HepG2 (cell line): Measurements from ENCODE around the gene ATP8B4.

Experiments used
- CTCF ChIP-seq: sonication (generic); formaldehyde crosslinking; IDR thresholded peaks from 2 replicates; pipeline ENCODE4 v1.5.0; 2020; ENCODE audit warnings: mild to moderate bottlenecking, missing genetic modification reagents, moderate library complexity
- DR1 ChIP-seq: sonication (generic); formaldehyde crosslinking; IDR thresholded peaks from 2 replicates; pipeline ENCODE4 v1.8.0; 2021; ENCODE audit warnings: mild to moderate bottlenecking, missing genetic modification reagents, inconsistent platforms
- GABPA ChIP-seq, 2 experiments: IDR thresholded peaks; 2 replicates each; pipeline ENCODE4 v1.6.1; 2011 to 2016; ENCODE audit warnings: low read depth in 2 of 2, low read length in 1 of 2, missing biosample characterization in 1 of 2, missing genetic modification characterization in 1 of 2
- KDM1A ChIP-seq: IDR thresholded peaks from 2 replicates; pipeline ENCODE4 v1.6.1; 2016; ENCODE audit warnings: missing compliant biosample characterization
- MED8 ChIP-seq: sonication (generic); formaldehyde crosslinking; IDR thresholded peaks from 2 replicates; pipeline ENCODE4 v1.8.1; 2023; ENCODE audit warnings: mild to moderate bottlenecking, missing genetic modification reagents; ENCODE audit not compliant: insufficient replicate concordance
- NFE2L2 ChIP-seq: fragments of 150-350 bp; IDR thresholded peaks from 2 replicates; pipeline ENCODE4 v1.6.1; 2014; ENCODE audit warnings: low read length
- NFIC ChIP-seq: IDR thresholded peaks from 2 replicates; pipeline ENCODE4 v1.6.1; 2012; ENCODE audit warnings: mild to moderate bottlenecking, low read length, inconsistent platforms
- NONO ChIP-seq, 2 experiments: fragments of 450-650 bp in 1 of 2; sonication (generic) in 1 of 2; formaldehyde crosslinking in 1 of 2; IDR thresholded peaks in 1 of 2; conservative IDR thresholded peaks in 1 of 2; 2 replicates each; pipeline versions ENCODE4 v1.6.1 to v1.8.0; 2017 to 2022; ENCODE audit warnings: mild to moderate bottlenecking in 1 of 2, missing genetic modification reagents in 1 of 2, moderate library complexity in 1 of 2
- SPEN ChIP-seq: sonication (generic); formaldehyde crosslinking; IDR thresholded peaks from 2 replicates; pipeline ENCODE4 v1.5.1; 2020; ENCODE audit warnings: low read depth, mild to moderate bottlenecking, missing genetic modification reagents
- ZIK1 ChIP-seq: sonication (generic); formaldehyde crosslinking; IDR thresholded peaks from 2 replicates; pipeline ENCODE4 v1.5.0; 2020; ENCODE audit warnings: mild to moderate bottlenecking, low read depth, missing genetic modification reagents, borderline replicate concordance
- TF ChIP-seq, protein P1 (sequence below): IDR thresholded peaks from 2 replicates; pipeline ENCODE4 v1.6.1; 2016; ENCODE audit warnings: low read depth
- TF ChIP-seq, protein P2 (sequence below), 2 experiments: IDR thresholded peaks; 2 replicates each; pipeline ENCODE4 v1.6.1; 2011 to 2012; ENCODE audit warnings: low read length in 2 of 2, borderline replicate concordance in 1 of 2, low read depth in 1 of 2, mild to moderate bottlenecking in 1 of 2, moderate library complexity in 1 of 2

- TF ChIP-seq GABPA (IDR thresholded peaks at IDR 0.05; ENCODE audit: low read depth, low read length) = no peak
- TF ChIP-seq GABPA (CRISPR knock-in tag; IDR thresholded peaks at IDR 0.05; ENCODE audit: low read depth) = no peak
- TF ChIP-seq ZIK1 = no peak
- TF ChIP-seq, protein P1, sequence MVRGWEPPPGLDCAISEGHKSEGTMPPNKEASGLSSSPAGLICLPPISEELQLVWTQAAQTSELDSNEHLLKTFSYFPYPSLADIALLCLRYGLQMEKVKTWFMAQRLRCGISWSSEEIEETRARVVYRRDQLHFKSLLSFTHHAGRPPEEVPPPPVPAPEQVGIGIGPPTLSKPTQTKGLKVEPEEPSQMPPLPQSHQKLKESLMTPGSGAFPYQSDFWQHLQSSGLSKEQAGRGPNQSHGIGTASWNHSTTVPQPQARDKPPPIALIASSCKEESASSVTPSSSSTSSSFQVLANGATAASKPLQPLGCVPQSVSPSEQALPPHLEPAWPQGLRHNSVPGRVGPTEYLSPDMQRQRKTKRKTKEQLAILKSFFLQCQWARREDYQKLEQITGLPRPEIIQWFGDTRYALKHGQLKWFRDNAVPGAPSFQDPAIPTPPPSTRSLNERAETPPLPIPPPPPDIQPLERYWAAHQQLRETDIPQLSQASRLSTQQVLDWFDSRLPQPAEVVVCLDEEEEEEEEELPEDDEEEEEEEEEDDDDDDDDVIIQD = no peak
- no peak for TF ChIP-seq CTCF (CRISPR knock-in tag)
- TF ChIP-seq NFE2L2 = no peak
- no peak for TF ChIP-seq NFIC
- no peak for TF ChIP-seq SPEN (CRISPR knock-in tag)
- TF ChIP-seq KDM1A = no peak
- TF ChIP-seq NONO (IDR thresholded peaks at IDR 0.05) = no peak
- no peak for TF ChIP-seq NONO (CRISPR knock-in tag; conservative IDR thresholded peaks at IDR 0.05)
- no peak for TF ChIP-seq DR1 (CRISPR knock-in tag)
- TF ChIP-seq, protein P2, sequence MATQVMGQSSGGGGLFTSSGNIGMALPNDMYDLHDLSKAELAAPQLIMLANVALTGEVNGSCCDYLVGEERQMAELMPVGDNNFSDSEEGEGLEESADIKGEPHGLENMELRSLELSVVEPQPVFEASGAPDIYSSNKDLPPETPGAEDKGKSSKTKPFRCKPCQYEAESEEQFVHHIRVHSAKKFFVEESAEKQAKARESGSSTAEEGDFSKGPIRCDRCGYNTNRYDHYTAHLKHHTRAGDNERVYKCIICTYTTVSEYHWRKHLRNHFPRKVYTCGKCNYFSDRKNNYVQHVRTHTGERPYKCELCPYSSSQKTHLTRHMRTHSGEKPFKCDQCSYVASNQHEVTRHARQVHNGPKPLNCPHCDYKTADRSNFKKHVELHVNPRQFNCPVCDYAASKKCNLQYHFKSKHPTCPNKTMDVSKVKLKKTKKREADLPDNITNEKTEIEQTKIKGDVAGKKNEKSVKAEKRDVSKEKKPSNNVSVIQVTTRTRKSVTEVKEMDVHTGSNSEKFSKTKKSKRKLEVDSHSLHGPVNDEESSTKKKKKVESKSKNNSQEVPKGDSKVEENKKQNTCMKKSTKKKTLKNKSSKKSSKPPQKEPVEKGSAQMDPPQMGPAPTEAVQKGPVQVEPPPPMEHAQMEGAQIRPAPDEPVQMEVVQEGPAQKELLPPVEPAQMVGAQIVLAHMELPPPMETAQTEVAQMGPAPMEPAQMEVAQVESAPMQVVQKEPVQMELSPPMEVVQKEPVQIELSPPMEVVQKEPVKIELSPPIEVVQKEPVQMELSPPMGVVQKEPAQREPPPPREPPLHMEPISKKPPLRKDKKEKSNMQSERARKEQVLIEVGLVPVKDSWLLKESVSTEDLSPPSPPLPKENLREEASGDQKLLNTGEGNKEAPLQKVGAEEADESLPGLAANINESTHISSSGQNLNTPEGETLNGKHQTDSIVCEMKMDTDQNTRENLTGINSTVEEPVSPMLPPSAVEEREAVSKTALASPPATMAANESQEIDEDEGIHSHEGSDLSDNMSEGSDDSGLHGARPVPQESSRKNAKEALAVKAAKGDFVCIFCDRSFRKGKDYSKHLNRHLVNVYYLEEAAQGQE (IDR thresholded peaks at IDR 0.05; ENCODE audit: borderline replicate concordance in 1 of 2, low read depth in 1 of 2, low read length in 2 of 2) = no peak
- TF ChIP-seq MED8 = no peak
Observed at GRCh38 chr15:49898097-49898496, 220.9 kb downstream of the ATP8B4 start.
